Activated T-cell treated with anti-CD3 and anti-CD28 coated beads, Interleukin-2, amount 50 U/mL, for 72 hours (primary cell): ENCODE results near the gene CFAP251. TPM values are rescaled to one million over a fixed set of nuclear protein-coding genes. Genes with fewer than 3 reads are reported as not detected.
"Not testable (repeated sequence)": the region's sequence is repeated elsewhere in the genome, so short reads cannot be mapped to it uniquely, and the experiment has no call there.

Experiments used
- ATAC-seq, 2 donors: fragments of 150-1000 bp; cut with Tn5 transposase; replicated peaks in 1 of 2; 2 replicates each; pipeline ENCODE4 v1.10.0; 2021; ENCODE audit warnings: moderate library complexity in 2 of 2, mild to moderate bottlenecking in 1 of 2
- DNase-seq, 2 donors: peaks; one replicate each; pipeline ENCODE4 v3.0.0; 2021 to 2022; ENCODE audit warnings: mixed read lengths in 1 of 2
- H3K27ac Mint-ChIP-seq: one replicate; pipeline ENCODE4 v1.8.0; 2022; ENCODE audit warnings: mild to moderate bottlenecking, moderate library complexity, mixed read lengths
- H3K27me3 Mint-ChIP-seq: one replicate; pipeline ENCODE4 v1.8.0; 2022; ENCODE audit warnings: low read depth, mixed read lengths
- H3K36me3 Mint-ChIP-seq, 2 donors: one replicate each; pipeline ENCODE4 v1.8.0; 2022; ENCODE audit warnings: mixed read lengths in 2 of 2, mild to moderate bottlenecking in 1 of 2; ENCODE audit not compliant: insufficient read depth in 2 of 2
- H3K4me1 Mint-ChIP-seq: one replicate; pipeline ENCODE4 v1.8.0; 2022; ENCODE audit warnings: low read depth, mixed read lengths
- H3K4me3 Mint-ChIP-seq, 2 donors: one replicate each; pipeline ENCODE4 v1.8.0; 2022; ENCODE audit warnings: mild to moderate bottlenecking in 2 of 2, mixed read lengths in 2 of 2, moderate library complexity in 2 of 2
- H3K9me3 Mint-ChIP-seq, 2 donors: one replicate each; pipeline ENCODE4 v1.8.0; 2022; ENCODE audit warnings: mixed read lengths in 2 of 2
- total RNA-seq, 2 donors: library from RNA; stranded (reverse); gene quantifications; one replicate each; pipeline ENCODE4 v1.2.3, GENCODE V29; 2022

CFAP251 gene, protein sequence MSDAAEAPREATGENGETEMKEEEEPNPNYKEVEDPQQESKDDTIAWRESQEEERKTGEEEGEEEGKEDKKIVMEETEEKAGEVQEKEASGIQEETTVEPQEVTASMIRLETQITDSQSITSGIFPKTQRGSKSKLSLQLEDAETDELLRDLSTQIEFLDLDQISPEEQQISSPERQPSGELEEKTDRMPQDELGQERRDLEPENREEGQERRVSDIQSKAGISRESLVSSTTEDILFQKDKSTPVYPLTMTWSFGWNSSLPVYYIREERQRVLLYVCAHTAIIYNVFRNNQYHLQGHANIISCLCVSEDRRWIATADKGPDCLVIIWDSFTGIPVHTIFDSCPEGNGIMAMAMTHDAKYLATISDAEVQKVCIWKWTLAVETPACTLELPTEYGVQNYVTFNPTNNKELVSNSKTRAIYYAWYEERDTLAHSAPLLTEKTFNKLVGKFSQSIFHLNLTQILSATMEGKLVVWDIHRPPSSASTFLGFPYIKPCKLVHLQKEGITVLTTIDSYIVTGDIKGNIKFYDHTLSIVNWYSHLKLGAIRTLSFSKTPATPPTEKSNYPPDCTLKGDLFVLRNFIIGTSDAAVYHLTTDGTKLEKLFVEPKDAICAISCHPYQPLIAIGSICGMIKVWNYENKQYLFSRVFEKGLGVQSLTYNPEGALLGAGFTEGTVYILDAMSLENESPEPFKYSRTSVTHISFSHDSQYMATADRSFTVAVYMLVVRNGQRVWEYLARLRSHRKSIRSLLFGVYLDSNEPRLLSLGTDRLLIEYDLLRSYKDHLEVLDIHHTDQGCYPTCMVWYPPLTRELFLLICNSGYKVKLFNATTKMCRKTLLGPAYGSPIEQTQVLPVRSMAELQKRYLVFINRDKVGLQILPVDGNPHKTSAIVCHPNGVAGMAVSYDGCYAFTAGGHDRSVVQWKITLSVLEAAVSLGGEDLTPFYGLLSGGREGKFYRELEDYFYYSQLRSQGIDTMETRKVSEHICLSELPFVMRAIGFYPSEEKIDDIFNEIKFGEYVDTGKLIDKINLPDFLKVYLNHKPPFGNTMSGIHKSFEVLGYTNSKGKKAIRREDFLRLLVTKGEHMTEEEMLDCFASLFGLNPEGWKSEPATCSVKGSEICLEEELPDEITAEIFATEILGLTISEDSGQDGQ
- total RNA-seq: 1 to 10 TPM in 1 of 2 donors, under 1 TPM in 1; 0.70 to 1.6 TPM

DNA sequence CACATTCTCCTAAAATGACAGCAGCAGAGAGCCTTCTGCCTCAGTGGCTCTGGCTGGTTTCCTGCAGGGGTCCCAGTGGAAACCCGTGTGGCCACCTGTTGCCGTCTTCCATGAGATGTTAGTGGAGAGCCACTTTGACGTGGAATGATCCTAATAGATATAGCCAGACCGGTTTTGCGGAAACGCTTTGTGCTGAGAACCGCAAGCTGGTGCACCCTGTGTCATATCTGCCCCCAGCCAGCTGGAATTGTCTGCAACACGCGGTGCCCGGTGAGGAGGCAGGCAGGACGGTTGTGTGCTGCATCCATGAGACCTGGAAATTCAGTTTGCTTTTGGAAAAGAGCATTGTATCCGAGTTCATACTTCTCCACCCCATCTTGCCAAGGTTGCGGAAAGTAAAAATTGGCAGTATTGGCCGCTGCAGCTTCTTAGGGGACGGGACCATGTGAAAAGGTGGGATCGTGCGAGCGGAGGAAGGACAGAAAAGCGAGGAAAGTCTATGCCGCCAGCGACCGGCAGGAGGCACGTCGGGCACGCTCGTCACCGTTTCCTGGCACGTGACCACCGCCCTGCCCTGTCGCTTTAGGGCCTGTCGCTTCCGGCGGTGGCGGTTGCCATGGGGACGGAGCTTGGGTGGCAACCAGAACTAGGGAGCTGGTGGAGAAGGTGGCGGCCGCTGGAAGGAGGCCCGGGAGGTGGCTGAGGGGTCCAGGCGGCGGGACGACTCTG is at the start of gene CFAP251:
CFAP251 (plus strand) TSS at position 643 of the 729 bp plus-strand sequence. CDS start 2,714 bp downstream, outside the sequence.
- Mint-ChIP-seq H3K4me3 (peak within 1 kb of the TSS; percentile 73 to 85), H3K4me1 (peaks cover 16% of the 10 kb centered on the region), H3K9me3 (no peaks in the 10 kb centered on the region), H3K27me3 (no peaks in the 10 kb centered on the region), H3K36me3 (peaks cover 2 to 8% of the 10 kb centered on the region in 2 donors), H3K27ac (peak within 1 kb of the TSS; percentile 79)
- ATAC-seq (peak; percentile 100), DNase-seq (peak; percentile 97 to 98)

DNA sequence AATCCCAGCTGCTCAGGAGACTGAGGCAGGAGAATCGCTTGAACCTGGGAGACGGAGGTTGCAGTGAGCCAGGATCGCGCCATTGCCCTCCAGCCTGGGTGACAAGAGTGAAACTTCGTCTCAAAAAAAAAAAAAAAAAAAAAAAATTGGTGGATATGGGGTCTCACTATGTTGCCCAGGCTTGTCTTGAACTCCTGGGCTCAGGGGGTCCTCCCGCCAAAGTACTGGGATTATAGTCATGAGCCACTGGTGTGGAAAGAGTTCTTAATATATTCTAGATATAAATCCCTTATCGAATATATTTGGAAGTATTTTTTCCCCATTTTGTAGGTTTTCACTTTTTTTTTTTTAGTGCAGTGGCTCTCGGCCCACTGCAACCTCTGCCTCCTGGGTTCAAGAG is 49.2 kb upstream of the CFAP251 start:
- DNase-seq, H3K4me1 Mint-ChIP-seq, H3K27me3 Mint-ChIP-seq, H3K4me3 Mint-ChIP-seq, H3K9me3 Mint-ChIP-seq, H3K27ac Mint-ChIP-seq, H3K36me3 Mint-ChIP-seq, ATAC-seq: not testable (repeated sequence)

DNA sequence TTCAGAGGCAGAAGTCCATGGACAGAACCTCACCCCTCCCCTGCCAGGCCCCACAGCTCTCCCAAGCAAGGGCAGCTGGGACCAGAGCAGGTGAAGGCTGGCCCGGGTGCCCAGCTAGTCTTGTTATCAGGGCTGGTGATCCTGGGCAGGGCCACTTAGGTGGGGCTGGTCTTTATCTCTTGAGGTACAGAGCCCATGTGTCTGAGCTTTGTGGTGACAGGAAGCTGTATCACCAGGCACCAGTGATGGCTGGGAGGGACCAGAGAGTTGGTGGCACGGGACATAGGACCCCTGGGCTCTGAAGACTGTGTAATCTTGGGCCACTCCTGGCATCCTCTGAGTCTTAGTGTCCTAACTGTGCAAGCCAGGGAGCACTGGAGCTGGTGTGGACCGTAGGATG is 46.9 kb upstream of the CFAP251 start:
- no peaks in the 10 kb centered on the region for H3K9me3 Mint-ChIP-seq
- no peak overlapping the region for H3K27ac Mint-ChIP-seq

DNA sequence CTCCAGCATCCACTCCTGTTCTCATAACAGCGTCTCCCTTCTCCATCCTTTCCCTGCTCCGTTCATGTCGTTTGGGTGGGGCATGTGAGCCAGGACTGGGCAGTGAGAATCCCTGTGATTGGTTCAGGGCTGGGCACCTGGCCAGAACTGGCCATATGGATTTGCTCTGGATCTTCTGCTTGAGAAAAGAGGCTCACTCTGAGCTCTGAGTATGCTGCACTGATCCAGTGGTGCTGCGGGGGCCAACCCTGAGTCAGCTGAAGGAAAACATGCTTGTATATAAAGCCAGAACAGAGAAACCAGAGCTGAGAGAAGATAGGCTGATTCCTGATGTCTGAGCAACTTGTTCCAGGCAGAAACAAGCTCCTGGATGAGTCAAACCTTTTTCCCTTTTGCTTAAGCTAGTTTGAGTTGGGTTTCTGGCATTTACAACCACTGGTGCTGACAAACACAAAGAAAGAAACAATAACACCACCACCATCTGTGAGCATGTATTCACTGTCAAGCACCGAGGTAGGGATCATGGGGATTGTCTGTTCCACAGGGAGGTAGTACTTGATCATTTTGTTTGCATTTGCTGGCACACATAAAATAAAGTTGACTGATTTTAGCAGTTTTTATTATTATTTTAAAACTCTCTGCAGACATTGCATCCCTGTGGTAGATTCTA is 45.7 kb upstream of the CFAP251 start:
- peak; percentile 72 to 86 for ATAC-seq

More for the DNA sequence above, 46.9 kb upstream of the CFAP251 start:
- H3K4me3 Mint-ChIP-seq: no peak overlapping the region
- ATAC-seq (no peak), DNase-seq (no peak)
- no peaks in the 10 kb centered on the region for H3K27me3 Mint-ChIP-seq
- H3K4me1 Mint-ChIP-seq: peaks cover 5% of the 10 kb centered on the region
- no peaks in the 10 kb centered on the region for H3K36me3 Mint-ChIP-seq

DNA sequence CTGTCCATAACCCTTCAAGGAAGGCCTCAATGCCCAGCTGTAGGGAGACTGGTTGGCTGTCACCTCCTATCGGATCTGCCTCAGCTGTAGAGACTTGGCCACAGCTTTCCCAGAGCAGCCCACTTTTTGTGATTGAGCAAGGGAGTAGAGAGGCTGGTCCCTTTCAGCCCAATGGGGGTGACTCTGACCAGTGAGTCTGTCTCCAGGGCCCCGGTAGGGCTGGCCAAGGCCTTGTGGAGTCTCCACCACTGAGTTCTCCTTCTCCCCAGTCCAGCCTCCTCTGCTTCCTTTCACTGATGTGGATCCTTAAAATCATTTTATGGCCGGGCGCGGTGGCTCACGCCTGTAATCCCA is 45.2 kb upstream of the CFAP251 start:
- H3K4me3 Mint-ChIP-seq: no peak overlapping the region
- ATAC-seq: no peak
- DNase-seq: no peak
- no peaks in the 10 kb centered on the region for H3K27me3 Mint-ChIP-seq
- H3K36me3 Mint-ChIP-seq: no peaks in the 10 kb centered on the region
- no peak overlapping the region for H3K27ac Mint-ChIP-seq
- H3K4me1 Mint-ChIP-seq: peaks cover 5% of the 10 kb centered on the region
- H3K9me3 Mint-ChIP-seq: no peaks in the 10 kb centered on the region

More for the DNA sequence above, 45.7 kb upstream of the CFAP251 start:
- H3K9me3 Mint-ChIP-seq: no peaks in the 10 kb centered on the region
- no peaks in the 10 kb centered on the region for H3K27me3 Mint-ChIP-seq
- no peaks in the 10 kb centered on the region for H3K36me3 Mint-ChIP-seq
- H3K4me3 Mint-ChIP-seq: no peak overlapping the region
- no peak for DNase-seq
- H3K27ac Mint-ChIP-seq: no peak overlapping the region
- H3K4me1 Mint-ChIP-seq: peaks cover 5% of the 10 kb centered on the region

DNA sequence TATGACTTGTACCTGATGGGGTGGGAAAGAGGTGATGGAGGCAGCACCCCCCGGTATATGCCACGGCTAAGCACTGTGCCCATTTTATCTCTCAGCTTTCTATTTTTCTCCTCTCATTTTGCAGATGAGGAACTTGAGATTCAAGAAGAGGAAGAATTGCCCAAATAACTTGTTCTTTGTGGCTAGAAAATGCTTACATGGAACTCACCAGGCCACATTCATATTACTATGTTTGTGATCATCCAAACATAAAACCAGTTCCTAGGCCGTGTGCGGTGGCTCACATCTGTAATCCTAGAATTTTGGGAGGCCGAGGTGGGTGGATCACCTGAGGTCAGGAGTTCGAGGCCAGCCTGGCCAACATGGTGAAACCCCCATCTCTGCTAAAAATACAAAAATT is 44.3 kb upstream of the CFAP251 start:
- Mint-ChIP-seq H3K27ac (no peak overlapping the region), H3K27me3 (no peaks in the 10 kb centered on the region), H3K36me3 (no peaks in the 10 kb centered on the region), H3K9me3 (no peaks in the 10 kb centered on the region), H3K4me3 (no peak overlapping the region), H3K4me1 (peaks cover 5% of the 10 kb centered on the region)
- DNase-seq (no peak), ATAC-seq (no peak)

DNA sequence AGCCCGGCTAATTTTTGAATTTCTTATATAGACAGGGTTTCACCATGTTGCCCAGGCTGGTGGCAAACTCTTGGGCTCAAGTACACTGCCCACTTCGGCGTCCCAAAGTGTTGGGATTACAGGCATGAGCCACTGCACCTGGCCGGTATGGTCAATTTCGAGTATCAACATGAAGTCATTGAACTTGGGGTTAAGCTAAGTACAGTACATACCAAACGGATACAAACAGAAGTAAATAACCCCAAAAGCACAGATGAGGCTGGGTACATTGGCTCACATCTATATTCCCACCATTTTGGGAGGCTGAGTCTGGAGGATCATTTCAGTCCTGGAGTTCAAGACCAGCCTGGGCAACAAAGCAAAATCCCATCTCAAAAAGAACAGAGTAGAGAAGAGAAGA is 42.8 kb upstream of the CFAP251 start:
- Mint-ChIP-seq H3K9me3 (no peaks in the 10 kb centered on the region), H3K4me3 (no peak overlapping the region), H3K27ac (no peak overlapping the region), H3K36me3 (no peaks in the 10 kb centered on the region), H3K4me1 (peaks cover 5% of the 10 kb centered on the region), H3K27me3 (no peaks in the 10 kb centered on the region)
- no peak for ATAC-seq
- no peak for DNase-seq

DNA sequence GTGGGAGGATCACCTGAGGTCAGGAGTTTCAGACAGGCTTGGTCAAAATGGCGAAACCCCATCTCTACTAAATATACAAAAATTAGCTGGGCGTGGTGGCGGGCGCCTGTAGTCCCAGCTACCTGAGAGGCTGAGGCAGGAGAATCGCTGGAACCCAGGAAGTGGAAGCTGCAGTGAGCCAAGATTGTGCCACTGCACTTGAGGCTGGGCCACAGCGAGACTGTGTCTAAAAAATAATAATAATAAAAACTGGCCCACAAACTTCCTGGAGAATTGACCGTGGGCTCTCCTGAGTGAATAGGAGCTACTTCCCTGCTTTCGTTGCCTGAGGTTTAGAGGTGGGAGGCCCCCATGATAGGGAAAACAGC is 42.3 kb upstream of the CFAP251 start:
- DNase-seq, ATAC-seq, H3K36me3 Mint-ChIP-seq, H3K4me3 Mint-ChIP-seq, H3K27ac Mint-ChIP-seq, H3K9me3 Mint-ChIP-seq, H3K4me1 Mint-ChIP-seq, H3K27me3 Mint-ChIP-seq: not testable (repeated sequence)

DNA sequence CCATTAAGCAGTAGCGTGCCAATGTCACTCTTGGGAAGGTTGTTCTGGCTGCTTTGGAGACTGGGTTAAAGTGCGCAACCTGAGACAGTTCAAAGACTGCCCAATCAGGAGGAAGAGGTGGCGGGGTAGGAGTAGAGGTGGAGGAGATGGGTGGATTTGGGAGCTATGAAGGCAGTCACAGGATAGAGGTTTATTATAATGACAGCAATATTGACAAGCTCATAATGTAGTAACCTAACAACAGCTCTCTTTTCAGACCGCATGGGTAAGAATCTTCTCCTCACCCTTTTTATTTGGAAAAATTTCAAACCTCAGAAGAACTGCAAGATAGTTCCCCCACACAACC is 35.1 kb upstream of the CFAP251 start:
- Mint-ChIP-seq H3K36me3 (no peaks in the 10 kb centered on the region), H3K9me3 (no peaks in the 10 kb centered on the region), H3K27me3 (no peaks in the 10 kb centered on the region), H3K4me3 (no peak overlapping the region), H3K4me1 (no peaks in the 10 kb centered on the region), H3K27ac (no peak overlapping the region)
- DNase-seq: no peak
- ATAC-seq: no peak

DNA sequence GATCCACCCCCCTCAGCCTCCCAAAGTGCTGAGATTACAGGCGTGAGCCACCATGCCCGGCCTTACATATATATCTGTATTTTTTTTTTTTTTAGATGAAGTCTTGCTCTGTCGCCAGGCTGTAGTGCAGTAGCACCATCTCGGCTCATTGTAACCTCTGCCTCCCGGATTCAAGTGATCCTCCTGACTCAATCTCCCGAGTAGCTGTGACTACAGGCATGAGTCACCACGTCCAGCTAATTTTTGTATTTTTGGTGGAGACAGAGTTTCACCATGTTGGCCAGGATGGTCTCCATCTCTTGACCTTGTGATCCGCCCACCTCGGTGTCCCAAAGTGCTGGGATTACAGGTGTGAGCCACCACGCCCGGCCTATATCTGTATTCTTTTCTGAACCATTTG is 33.3 kb upstream of the CFAP251 start:
- peaks cover 10% of the 10 kb centered on the region for H3K4me1 Mint-ChIP-seq
- not testable (repeated sequence) for H3K27ac Mint-ChIP-seq

DNA sequence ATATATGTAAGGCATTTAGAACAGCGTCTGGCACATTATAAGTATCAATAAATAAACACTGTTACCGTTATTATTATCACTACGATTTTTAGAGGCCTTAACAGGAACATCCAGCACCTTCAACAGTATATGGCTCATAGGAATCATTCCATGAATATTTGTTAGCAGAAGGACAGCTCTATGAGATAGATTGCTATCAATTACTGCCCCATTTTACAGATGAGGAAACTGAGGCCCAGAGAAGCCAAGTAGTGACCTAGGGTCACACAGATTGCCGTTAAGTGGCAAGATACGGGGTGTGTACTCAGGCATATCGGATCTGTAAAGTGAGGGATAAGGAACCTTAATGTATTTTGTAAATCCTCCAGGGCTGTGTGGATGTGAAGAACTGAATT is 30.3 kb upstream of the CFAP251 start:
- Mint-ChIP-seq H3K4me3 (peak overlapping the region; percentile 94 to 97), H3K36me3 (no peaks in the 10 kb centered on the region), H3K9me3 (no peaks in the 10 kb centered on the region), H3K27ac (peak overlapping the region; percentile 93), H3K27me3 (no peaks in the 10 kb centered on the region), H3K4me1 (peaks cover 23% of the 10 kb centered on the region)
- DNase-seq (no peak), ATAC-seq (no peak)

More for the DNA sequence above, 33.3 kb upstream of the CFAP251 start:
- H3K36me3 Mint-ChIP-seq, H3K9me3 Mint-ChIP-seq, H3K27me3 Mint-ChIP-seq, ATAC-seq, DNase-seq, H3K4me3 Mint-ChIP-seq: not testable (repeated sequence)
